GM03348 (cell line): ENCODE measurements around the gene ZBTB16.
A peak's percentile ranks its signal among the peaks of the same experiment; 100 is the strongest.

ENCODE experiments used
- DNase-seq: peaks from one replicate; pipeline ENCODE4 v3.0.0; 2012; ENCODE audit warnings: low spot score

Gene ZBTB16

GRCh38 chr11:114188851-114189570 is 129.5 kb downstream of the ZBTB16 start:
- DNase-seq = no peak

GRCh38 chr11:114190630-114191029 is 131.1 kb downstream of the ZBTB16 start:
- DNase-seq = no peak

GRCh38 chr11:114191893-114192292 is 132.4 kb downstream of the ZBTB16 start:
- no peak for DNase-seq

- no peak for DNase-seq
Measured at GRCh38 chr11:114192841-114193389, 133.4 kb downstream of the ZBTB16 start.

- DNase-seq = no peak
Measured at GRCh38 chr11:114193730-114194679, 134.5 kb downstream of the ZBTB16 start.

GRCh38 chr11:114194702-114195101 is 135.2 kb downstream of the ZBTB16 start:
- no peak for DNase-seq

GRCh38 chr11:114195151-114195550 is 135.6 kb downstream of the ZBTB16 start:
- no peak for DNase-seq

- DNase-seq = no peak
Measured at GRCh38 chr11:114195981-114196731, 136.6 kb downstream of the ZBTB16 start.

GRCh38 chr11:114196997-114197703 is 137.6 kb downstream of the ZBTB16 start:
- DNase-seq = no peak

- peak; percentile 13 for DNase-seq
Measured at GRCh38 chr11:114197799-114198500, 138.4 kb downstream of the ZBTB16 start.

- no peak for DNase-seq
Measured at GRCh38 chr11:114199051-114199450, 139.5 kb downstream of the ZBTB16 start.

GRCh38 chr11:114200351-114201133 is 141.0 kb downstream of the ZBTB16 start:
- no peak for DNase-seq

GRCh38 chr11:114201219-114201618 is 141.7 kb downstream of the ZBTB16 start:
- DNase-seq = no peak

GRCh38 chr11:114202011-114202609 is 142.6 kb downstream of the ZBTB16 start:
- no peak for DNase-seq

- DNase-seq = no peak
Measured at GRCh38 chr11:114207096-114207495, 147.6 kb downstream of the ZBTB16 start.

- DNase-seq = no peak
Measured at GRCh38 chr11:114208377-114208776, 148.9 kb downstream of the ZBTB16 start.

GRCh38 chr11:114209343-114209742 is 149.8 kb downstream of the ZBTB16 start:
- DNase-seq = no peak

- no peak for DNase-seq
Measured at GRCh38 chr11:114209904-114210303, 150.4 kb downstream of the ZBTB16 start.

GRCh38 chr11:114211444-114212121 is 152.1 kb downstream of the ZBTB16 start:
- no peak for DNase-seq
